Left cardiac atrium (tissue), 4 donors: Measurements from ENCODE around the gene OPTN. TPM values are rescaled to one million over a fixed set of nuclear protein-coding genes. Genes with fewer than 3 reads are reported as not detected.

ENCODE experiments used
- ATAC-seq, 2 donors: fragments of 200-7000 bp; cut with Tn5 transposase; one replicate each; pipeline ENCODE4 v1.9.1; 2020; ENCODE audit warnings: mild to moderate bottlenecking in 2 of 2, moderate library complexity in 2 of 2
- DNase-seq: peaks from one replicate; pipeline ENCODE4 v3.0.0-alpha.2; 2020
- intact Hi-C, 2 donors: fragments of 100-400 bp; cut with DNase I; formaldehyde crosslinking; loops; one replicate each; pipeline versions ENCODE4 v1.14.1 to v1.15.1; 2022 to 2023
- total RNA-seq, 2 donors: library from RNA; stranded (reverse); fragmentation: NEBNext Ultra II Directional; extraction: Animal tissue kit (Norgen Biotek cat#: 25700); gene quantifications; one replicate each; pipeline ENCODE4 v1.2.1, GENCODE V29; 2021
- donor health status: DM: no; HTN: yes; CAD: no.
- donor health status: DM: no; HTN: yes; CAD: no; lungs with severe emphysema.
- donor health status: DM: yes; HTN: yes; CAD: no.
- donor health status: Dilated cardiomyopathy.

The OPTN gene
- total RNA-seq, 2 donors from 2014 or later, result 95.1 to 123 TPM

- DNase-seq (no peak), ATAC-seq (no peak)
- intact Hi-C loops, result loop anchor here (1.0 to 10.0 kb wide), 5 partner anchors 123 to 375 kb away; no protein-coding TSS in a partner anchor
Observed at GRCh38 chr10:13161857-13162271, 61.9 kb downstream of the OPTN start.

- ATAC-seq (no peak), DNase-seq (no peak)
- intact Hi-C loops, result loop anchor here (5.0 to 10.0 kb wide), 4 partner anchors 121 to 373 kb away; no protein-coding TSS in a partner anchor
Observed at GRCh38 chr10:13163859-13164258, 63.9 kb downstream of the OPTN start.

DNA sequence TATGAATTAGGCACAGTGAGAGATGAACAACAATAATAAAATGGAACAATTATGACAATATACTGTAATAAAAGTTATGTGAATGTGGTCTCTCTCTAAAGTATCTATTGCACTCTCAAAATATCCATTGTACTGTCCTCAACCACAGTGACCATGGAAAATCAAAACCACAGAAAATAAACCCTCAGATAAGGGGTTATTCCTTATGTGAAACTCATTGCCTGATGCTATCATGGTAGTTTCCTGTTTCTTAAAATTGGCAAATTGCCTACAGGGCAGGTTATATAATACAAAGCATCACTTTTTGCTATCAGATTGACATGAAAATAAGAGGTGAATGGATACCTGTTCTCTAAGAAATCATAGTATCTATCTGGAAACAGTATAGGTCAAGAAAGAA lies 65.2 kb downstream of the OPTN start:
- DNase-seq (no peak), ATAC-seq (no peak)
- intact Hi-C loops, result loop anchor here (10.0 kb wide), 2 partner anchors 120 to 350 kb away; no protein-coding TSS in a partner anchor

DNA sequence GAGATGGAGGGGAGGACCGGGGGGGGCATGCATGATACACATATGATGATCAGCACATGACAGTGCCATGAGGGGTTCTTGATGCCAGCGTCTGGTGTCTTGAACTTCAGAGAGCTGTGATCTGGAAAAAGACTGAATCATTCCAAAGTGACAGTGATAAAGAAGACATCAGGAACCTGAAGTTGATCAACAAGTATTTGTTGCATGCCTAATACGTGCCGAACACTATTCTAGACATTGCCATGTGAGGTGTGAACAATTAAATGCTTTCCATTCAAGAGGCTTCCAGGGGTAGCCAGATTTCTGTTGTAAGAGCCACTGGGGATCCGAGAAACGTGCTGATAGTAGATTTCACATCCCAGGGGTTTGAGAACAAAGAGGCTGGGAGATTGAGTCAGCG lies 67.6 kb downstream of the OPTN start:
- no peak for DNase-seq
- intact Hi-C loops, result loop anchor here (10.0 kb wide), 2 partner anchors 117 to 347 kb away; no protein-coding TSS in a partner anchor
- no peak for ATAC-seq

- ATAC-seq, result no peak
- intact Hi-C loops, result loop anchor here (10.0 kb wide), 2 partner anchors 116 to 346 kb away; no protein-coding TSS in a partner anchor
Observed at GRCh38 chr10:13168781-13169180, 68.8 kb downstream of the OPTN start.

GRCh38 chr10:13173616-13174015 lies 73.7 kb downstream of the OPTN start:
- ATAC-seq (no peak), DNase-seq (no peak)
- intact Hi-C loops, result no loop called here

More at GRCh38 chr10:13168781-13169180, 68.8 kb downstream of the OPTN start:
- DNase-seq, result no peak

GRCh38 chr10:13180788-13181187 lies 80.8 kb downstream of the OPTN start:
- DNase-seq (no peak), ATAC-seq (no peak)
- intact Hi-C loops, result no loop called here

- DNase-seq, result no peak
- no peak for ATAC-seq
- intact Hi-C loops, result no loop called here
Observed at GRCh38 chr10:13182424-13182823, 82.5 kb downstream of the OPTN start.

- no peak for DNase-seq
- intact Hi-C loops, result no loop called here
- ATAC-seq, result no peak
Observed at GRCh38 chr10:13183625-13184024, 83.7 kb downstream of the OPTN start.

GRCh38 chr10:13184276-13184675 lies 84.3 kb downstream of the OPTN start:
- ATAC-seq, result no peak
- no peak for DNase-seq
- intact Hi-C loops, result no loop called here

GRCh38 chr10:13184730-13185514 lies 85.0 kb downstream of the OPTN start:
- DNase-seq, result no peak

DNA sequence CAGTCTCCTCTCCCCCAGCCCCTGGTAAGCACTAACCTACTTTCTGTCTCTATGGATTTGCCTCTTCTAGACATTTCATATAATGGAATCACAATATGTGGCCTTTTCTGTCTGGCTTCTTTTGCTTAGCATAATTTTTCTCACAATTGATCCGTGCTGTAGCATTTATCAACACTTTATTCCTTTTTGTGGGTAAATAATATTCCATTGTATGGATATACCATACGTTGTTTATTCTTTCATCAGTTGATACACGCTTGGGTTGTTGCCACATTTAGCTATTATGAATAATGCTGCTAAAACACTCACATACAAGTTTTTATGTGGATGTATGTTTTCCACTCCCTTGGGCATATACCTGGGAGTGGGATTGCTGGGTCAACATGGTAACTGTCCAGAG lies 87.2 kb downstream of the OPTN start:
- intact Hi-C loops, result no loop called here
- no peak for ATAC-seq
- DNase-seq, result no peak

More at GRCh38 chr10:13184730-13185514, 85.0 kb downstream of the OPTN start:
- ATAC-seq, result no peak
- intact Hi-C loops, result no loop called here

Other genes with a start within 250 kb of the OPTN start
- gene CCDC3, start 98.5 kb upstream of the OPTN start, total RNA-seq, result 10 to 100 TPM in 1 of 2 donors, 1 to 10 TPM in 1; 8.7 to 25.5 TPM
- gene MCM10, start 61.4 kb downstream of the OPTN start, total RNA-seq, result 1 to 10 TPM; 1.3 TPM
- not detected for gene UCMA, start 134.2 kb downstream of the OPTN start, total RNA-seq
- gene PHYH, start 199.9 kb downstream of the OPTN start, total RNA-seq, result 10 to 100 TPM; 70.6 to 76.6 TPM
- gene SEPHS1, start 248.1 kb downstream of the OPTN start, total RNA-seq, result 10 to 100 TPM; 29.0 to 31.3 TPM